GM19395 (cell line): ENCODE results near the gene MS4A4E.
"Not testable (repeated sequence)": the region's sequence is repeated elsewhere in the genome, so short reads cannot be mapped to it uniquely, and the experiment has no call there.

Source experiments
- ATAC-seq: cut with Tn5 transposase; IDR thresholded peaks from one replicate; pipeline ENCODE4 v1.9.1; 2021; ENCODE audit warnings: mild to moderate bottlenecking, moderate library complexity; ENCODE audit not compliant: unreplicated experiment

Gene MS4A4E

DNA sequence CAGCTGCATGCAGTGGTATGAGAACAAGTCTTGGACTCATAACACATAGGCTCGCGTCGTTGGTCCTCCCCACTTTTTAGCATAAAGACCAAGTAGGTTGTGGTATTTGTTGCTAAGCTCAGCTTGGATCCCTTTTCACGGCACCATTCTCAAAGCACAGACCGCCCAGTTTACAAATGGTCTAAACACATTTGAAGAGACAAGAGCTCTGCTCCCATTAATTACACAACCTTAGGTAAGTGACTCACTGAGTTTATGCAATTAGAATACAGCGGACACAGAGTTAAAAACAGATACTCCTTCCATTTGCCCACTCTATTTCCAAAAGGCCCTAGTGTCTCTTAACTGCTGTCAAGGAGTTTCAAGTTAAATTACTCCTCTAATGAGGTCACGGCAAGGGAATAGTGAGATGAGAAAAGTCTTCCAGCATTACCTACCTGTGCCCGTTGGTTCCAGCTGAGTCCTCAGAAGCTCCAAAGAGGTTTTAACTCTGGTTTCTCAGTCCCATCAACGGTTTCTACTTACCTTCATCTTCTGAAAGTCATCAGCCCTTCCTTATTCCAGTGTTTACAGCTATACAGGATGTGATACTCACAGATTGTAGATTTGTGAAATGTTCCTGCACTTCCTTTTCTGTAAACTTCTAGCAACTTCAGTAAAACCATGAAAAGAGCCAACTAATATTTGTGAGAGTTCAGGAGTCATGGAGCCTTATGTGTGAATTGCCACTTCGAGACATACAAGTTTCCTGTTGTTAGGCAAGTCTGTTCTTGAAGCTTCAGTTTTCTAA, 60.2 kb downstream of the MS4A4E start, which contains the start of gene MS4A6A:
Gene MS4A6A (minus strand): TSS at position 543 of the 790 bp plus-strand sequence. CDS start 1,356 bp downstream, outside the sequence.
- ATAC-seq: no peak

GRCh38 chr11:60175860-60176275, 67.1 kb downstream of the MS4A4E start:
- ATAC-seq: peak; percentile 77

DNA sequence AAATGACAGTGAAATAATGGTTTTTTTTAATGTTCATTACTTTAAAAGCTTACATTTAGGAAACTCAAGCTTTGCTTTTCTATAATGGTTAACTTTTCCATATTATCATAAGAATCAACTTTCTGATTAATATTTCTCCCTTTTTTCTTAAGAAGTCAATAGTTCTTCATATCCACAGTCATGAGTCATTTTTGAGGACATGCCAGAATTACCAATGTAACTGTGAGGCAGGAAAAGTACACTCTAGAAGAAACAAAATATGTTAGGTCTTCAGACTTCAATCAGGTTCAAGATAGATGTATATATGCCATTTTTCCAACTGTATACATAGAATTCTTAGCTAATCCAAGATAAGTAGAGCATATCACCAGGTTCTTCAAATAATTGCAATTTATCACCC, 70.9 kb downstream of the MS4A4E start:
- ATAC-seq: no peak

GRCh38 chr11:60170566-60170965, 72.4 kb downstream of the MS4A4E start:
- ATAC-seq: no peak

DNA sequence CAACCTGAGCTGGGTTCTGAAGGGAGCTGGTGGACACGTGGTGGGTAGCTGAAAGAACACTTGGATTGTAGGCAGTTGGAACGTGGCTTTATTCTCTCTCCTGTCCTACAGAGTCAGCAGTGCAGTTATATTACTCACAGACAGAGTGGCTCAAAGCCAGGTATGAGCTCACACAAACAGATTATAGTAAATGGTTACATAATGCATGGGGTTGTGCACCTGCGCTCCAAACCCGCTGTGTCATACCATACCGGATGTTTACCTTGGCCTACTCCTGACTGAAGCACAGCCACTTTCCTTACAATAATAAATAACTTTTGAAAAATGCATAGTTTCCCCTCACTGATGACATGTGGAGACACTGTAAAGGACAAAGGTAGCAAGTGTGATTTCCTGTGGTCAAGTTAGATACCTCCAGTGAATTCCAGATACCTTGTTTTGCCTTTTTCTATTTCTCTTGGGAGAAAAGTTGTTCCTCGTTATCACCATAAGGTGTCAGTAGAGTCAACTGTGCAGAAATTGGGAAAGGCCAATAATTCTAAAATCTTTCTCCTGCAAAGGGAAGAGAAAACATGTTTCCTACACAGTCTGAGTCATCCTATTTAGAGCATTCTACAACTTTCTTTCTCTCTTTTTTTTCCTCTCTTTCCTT, 73.5 kb downstream of the MS4A4E start:
- no peak for ATAC-seq

- no peak for ATAC-seq
Measured at GRCh38 chr11:60168306-60168705, 74.6 kb downstream of the MS4A4E start.

- no peak for ATAC-seq
Measured at GRCh38 chr11:60165951-60166350, 77.0 kb downstream of the MS4A4E start.

DNA sequence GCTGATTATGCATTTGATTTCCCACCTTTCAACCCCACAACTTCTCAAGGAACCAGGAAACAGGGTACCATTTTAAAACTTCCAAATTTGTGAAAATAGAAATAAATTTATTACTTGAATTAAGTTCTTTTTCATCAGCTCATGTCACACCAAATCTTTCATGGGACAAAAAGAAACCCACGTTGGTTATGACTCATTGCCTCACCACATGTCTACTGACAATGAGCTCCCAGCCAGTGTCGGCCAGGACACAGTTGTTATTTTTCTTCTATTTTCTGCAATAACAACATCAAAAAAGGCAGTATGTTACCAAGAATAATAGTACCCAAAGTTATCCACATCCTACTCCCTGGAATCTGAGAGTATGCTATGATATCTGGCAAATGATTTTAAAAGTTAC, 77.4 kb downstream of the MS4A4E start:
- ATAC-seq: no peak

DNA sequence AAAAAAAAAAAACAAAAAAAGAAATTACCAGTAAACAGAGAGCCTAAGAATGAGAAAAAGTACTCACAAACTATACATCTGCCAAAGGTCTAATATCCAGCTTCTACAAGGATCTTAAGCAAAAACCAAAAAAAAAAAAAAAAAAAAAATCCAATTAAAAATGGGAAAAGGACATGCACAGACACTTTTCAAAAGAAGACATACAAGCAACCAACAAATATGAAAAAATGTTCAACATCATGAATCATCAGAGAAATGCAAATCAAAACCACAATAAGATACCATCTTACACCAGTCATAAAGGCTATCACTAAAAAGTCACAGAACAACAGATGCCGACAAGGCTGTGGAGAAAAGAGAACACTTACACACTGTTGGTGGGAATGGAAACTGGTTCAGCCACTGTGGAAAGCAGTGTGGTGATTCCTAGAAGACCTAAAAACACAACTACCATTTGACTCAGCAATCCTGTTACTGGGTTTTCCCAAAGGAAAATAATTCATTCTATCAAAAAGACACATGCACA, 78.3 kb downstream of the MS4A4E start:
- no peak for ATAC-seq

GRCh38 chr11:60161766-60162165, 81.2 kb downstream of the MS4A4E start:
- ATAC-seq: no peak

GRCh38 chr11:60161107-60161506, 81.8 kb downstream of the MS4A4E start:
- no peak for ATAC-seq

DNA sequence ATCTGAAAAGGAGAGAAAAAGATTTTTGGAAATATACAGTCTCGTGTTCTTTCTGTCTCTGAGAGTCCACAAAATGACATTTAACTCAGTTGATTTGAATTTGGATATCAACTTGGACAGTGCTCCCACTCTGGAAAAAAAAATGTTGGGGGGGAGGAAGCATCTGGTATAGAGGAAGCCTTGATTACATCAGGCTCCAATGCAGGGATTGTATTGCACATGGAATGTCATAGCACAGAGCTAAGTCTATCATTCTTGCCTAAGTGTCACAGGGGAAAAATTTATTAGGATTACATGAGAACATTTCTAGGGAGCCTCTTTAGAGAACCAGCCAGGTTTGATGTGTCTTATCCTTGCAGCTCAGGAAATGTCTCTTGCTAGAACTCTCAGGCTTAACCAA, 83.1 kb downstream of the MS4A4E start:
- no peak for ATAC-seq

GRCh38 chr11:60159284-60159683, 83.7 kb downstream of the MS4A4E start:
- no peak for ATAC-seq

- no peak for ATAC-seq
Measured at GRCh38 chr11:60158636-60159035, 84.3 kb downstream of the MS4A4E start.

- ATAC-seq: no peak
Measured at GRCh38 chr11:60155931-60156330, 87.0 kb downstream of the MS4A4E start.

GRCh38 chr11:60152727-60153126, 90.2 kb downstream of the MS4A4E start:
- not testable (repeated sequence) for ATAC-seq

- ATAC-seq: no peak
Measured at GRCh38 chr11:60150279-60150678, 92.7 kb downstream of the MS4A4E start.
